Mammary epithelial cell (primary cell): ENCODE results near the gene CEBPE.

Source experiments
- EZH2 ChIP-seq: IDR thresholded peaks from 2 replicates; pipeline ENCODE4 v1.6.1; 2012; ENCODE audit warnings: low read length, inconsistent platforms, borderline replicate concordance
- TF ChIP-seq, protein P1 (sequence below), 2 donors: IDR thresholded peaks in 1 of 2; conservative IDR thresholded peaks in 1 of 2; 2 replicates each; pipeline ENCODE4 v1.5.1; 2011 to 2012; ENCODE audit warnings: inconsistent platforms in 2 of 2, low read length in 2 of 2, mild to moderate bottlenecking in 2 of 2, control low read depth in 1 of 2, low read depth in 1 of 2; ENCODE audit not compliant: insufficient read depth in 1 of 2; ENCODE audit errors: extremely low read depth in 1 of 2

DNA sequence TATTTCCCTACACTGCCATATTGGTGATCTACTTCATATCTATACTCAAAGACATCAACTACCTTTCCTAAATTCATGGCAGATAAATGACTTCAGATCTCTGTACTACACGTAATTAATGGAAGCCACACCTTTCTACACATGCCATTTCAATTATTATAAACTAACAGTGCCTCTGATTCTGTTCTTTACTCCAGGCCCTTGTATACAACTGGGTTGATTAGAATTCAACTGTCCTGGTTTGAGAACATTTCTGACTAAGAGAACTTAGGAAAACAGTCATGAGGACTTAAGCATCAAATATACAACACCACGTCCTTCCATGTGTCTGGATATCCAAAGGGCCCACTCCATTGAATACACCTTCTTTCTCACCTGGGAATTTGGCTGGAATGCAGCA is 26.0 kb downstream of the CEBPE start:
- TF ChIP-seq, protein P1, sequence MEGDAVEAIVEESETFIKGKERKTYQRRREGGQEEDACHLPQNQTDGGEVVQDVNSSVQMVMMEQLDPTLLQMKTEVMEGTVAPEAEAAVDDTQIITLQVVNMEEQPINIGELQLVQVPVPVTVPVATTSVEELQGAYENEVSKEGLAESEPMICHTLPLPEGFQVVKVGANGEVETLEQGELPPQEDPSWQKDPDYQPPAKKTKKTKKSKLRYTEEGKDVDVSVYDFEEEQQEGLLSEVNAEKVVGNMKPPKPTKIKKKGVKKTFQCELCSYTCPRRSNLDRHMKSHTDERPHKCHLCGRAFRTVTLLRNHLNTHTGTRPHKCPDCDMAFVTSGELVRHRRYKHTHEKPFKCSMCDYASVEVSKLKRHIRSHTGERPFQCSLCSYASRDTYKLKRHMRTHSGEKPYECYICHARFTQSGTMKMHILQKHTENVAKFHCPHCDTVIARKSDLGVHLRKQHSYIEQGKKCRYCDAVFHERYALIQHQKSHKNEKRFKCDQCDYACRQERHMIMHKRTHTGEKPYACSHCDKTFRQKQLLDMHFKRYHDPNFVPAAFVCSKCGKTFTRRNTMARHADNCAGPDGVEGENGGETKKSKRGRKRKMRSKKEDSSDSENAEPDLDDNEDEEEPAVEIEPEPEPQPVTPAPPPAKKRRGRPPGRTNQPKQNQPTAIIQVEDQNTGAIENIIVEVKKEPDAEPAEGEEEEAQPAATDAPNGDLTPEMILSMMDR (conservative IDR thresholded peaks at IDR 0.05 in 1 of 2, IDR thresholded peaks at IDR 0.05 in 1 of 2; ENCODE audit: extremely low read depth in 1 of 2, insufficient read depth in 1 of 2, low read depth in 1 of 2, low read length in 2 of 2) = no peak
- TF ChIP-seq EZH2 = no peak
